Activated T-cell treated with anti-CD3 and anti-CD28 coated beads, Interleukin-2, amount 50 U/mL, for 48 hours (primary cell): ENCODE results near the gene TRPC4.
"Not testable (repeated sequence)": the region's sequence is repeated elsewhere in the genome, so short reads cannot be mapped to it uniquely, and the experiment has no call there.

Experiments used
- DNase-seq, 2 experiments: peaks; one replicate each; pipeline ENCODE4 v3.0.0-alpha.2; 2020

The TRPC4 gene

GRCh38 chr13:37816276-37816675 is 53.3 kb downstream of the TRPC4 start:
- no peak for DNase-seq

GRCh38 chr13:37811441-37811840 is 58.1 kb downstream of the TRPC4 start:
- DNase-seq: no peak

DNA sequence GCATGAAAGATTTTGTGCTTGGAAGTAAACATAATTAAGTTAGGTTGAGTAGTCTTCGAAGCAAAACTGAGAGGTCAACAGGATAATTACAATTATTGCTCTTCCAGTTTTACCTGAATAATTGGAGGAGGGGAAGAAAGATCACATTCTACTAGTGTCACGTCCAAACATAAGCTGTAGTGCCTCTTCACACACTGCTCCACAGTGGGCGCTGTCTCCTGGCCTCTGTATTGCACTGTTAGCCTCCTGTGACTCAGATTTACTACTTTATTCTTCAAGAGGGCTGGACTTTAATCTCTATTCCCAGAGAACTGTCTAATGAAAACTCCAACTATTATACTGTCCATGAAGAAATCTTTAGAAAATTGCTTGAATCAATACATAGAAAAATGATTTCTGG is 62.9 kb downstream of the TRPC4 start:
- no peak for DNase-seq

GRCh38 chr13:37797631-37798030 is 71.9 kb downstream of the TRPC4 start:
- DNase-seq: no peak

- not testable (repeated sequence) for DNase-seq
Measured at GRCh38 chr13:37796795-37797194, 72.8 kb downstream of the TRPC4 start.

GRCh38 chr13:37795326-37795725 is 74.2 kb downstream of the TRPC4 start:
- DNase-seq: no peak

DNA sequence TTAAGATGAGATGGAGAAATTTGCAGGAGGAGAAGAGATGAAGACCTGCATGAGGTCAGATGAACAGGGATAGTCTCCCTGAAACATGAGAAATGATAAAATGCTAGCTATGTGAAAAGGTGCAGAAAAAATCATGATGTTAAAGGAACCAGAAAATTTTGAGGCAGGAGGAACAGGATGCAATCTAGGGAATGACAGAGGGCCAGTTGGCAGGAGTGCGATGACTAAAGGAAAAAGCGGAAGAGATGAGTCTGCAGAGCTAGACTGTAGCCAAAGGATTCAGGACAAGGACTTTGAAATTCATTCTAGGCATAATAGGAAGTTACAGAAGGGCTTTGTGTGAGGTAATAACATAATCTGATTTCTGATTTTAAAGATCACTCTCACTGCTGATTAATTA is 77.9 kb downstream of the TRPC4 start:
- DNase-seq: no peak

DNA sequence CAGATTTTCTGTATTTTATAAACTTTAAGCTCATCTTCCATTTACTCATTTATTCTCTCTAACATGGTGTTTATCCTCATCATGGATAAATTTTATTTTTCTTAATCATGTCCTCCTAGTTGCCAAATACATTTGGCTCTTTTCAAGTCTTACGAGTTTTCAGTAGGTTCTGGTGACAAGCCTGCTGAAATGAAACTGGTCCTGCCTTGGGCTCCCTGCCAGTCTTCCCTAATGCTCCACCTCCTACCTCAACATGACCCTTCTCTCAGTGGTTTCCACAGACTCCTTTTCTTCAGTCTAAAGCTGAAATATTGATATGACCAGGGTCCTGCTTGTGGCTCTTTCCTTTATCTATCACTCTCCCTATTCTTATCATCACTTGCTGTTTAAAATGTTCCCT is 81.2 kb downstream of the TRPC4 start:
- no peak for DNase-seq

- no peak for DNase-seq
Measured at GRCh38 chr13:37777676-37778075, 91.9 kb downstream of the TRPC4 start.

DNA sequence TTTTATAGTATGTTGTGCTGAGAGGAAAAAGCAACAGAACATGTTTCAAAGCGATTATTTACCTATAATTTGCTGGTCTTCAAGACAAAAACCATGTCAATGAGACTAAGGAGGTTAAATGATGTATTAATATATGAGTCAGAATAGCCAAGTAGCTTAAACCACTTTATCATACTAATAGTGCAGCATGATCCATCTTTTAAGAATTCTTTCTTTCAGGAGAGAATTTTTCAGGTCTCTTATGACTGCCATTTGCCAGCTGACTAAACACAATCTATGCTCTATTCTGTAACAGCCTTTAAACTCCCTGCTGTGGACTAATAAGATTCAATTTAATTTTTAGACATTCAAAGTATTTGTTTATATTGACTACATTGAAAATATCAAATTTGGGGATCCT is 93.7 kb downstream of the TRPC4 start:
- DNase-seq: no peak

- no peak for DNase-seq
Measured at GRCh38 chr13:37772644-37773043, 96.9 kb downstream of the TRPC4 start.

DNA sequence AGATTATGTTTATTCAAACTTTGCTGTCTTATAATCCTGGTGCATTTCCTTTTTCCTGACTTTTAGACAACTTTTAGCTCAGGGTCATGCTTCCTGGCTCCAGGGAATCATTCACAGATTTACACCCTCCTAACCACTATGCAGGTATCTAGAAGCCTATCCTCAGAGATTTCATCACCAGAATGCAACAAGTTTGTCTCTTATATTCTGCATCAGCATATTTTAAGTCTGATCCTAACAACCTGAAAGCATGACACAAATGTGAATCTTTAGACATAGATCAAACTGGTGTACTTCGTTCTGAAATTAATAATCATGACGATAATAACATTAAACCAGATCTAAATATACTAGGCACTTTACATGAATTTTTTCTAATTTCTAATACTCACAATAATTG is 100.0 kb downstream of the TRPC4 start:
- no peak for DNase-seq

GRCh38 chr13:37769078-37769477 is 100.5 kb downstream of the TRPC4 start:
- no peak for DNase-seq

- DNase-seq: no peak
Measured at GRCh38 chr13:37766502-37766901, 103.1 kb downstream of the TRPC4 start.

DNA sequence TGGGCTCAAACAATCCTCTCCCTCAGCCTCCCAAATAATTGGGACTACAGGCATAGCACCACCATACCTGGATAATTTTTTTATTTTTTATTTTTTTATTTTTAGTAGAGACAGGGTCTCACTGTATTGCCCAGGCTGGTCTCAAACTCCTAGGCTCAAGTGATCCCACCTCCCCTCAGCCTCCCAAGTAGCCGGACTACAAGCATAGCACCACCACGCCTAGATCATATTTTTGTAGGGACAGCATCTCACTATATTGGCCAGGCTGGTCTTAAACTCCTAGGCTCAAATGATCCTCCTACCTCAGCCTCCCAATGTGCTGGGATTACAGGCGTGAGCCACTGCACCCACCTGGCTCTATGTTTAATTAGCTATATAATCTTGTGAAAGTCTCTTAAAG is 114.2 kb downstream of the TRPC4 start:
- DNase-seq: no peak

GRCh38 chr13:37753776-37754175 is 115.8 kb downstream of the TRPC4 start:
- DNase-seq: no peak

- DNase-seq: no peak
Measured at GRCh38 chr13:37752146-37752545, 117.4 kb downstream of the TRPC4 start.

DNA sequence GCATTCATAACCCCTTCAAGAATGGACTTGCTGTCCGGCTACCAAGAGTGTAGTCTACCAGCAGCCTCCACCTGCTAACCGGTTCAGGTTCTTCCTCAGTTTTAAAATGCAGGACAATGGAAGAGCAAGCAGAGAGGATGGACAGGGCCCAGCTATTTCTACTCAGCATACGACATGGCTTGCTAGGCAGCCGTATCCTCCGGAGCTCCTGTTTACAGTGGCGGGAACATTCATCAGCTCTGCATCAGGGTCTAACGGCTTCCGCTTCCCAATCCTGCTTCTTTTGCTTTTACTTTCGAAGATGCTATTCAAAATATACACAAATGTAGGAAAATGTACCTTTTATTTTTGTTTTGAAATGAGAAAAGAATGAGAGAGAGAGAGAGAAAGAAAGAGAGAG is 118.5 kb downstream of the TRPC4 start:
- DNase-seq: no peak

DNA sequence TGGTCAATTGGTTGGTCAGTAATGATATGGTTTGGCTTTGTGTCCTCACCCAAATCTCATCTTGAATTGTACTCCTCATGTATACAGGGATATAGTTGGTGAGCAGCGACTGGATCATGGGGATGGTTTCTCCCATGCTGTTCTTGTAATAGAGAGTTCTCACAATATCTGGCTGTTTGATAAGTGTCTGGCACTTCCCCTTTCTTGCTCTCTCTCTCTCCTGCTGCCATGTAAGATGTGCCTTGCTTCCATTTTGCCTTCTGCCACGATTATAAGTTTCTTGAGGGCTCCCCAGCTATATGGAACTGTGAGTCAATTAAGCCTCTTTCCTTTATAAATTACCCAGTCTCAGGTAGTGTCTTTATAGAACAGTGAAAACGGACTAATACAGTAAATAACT is 120.7 kb downstream of the TRPC4 start:
- no peak for DNase-seq

DNA sequence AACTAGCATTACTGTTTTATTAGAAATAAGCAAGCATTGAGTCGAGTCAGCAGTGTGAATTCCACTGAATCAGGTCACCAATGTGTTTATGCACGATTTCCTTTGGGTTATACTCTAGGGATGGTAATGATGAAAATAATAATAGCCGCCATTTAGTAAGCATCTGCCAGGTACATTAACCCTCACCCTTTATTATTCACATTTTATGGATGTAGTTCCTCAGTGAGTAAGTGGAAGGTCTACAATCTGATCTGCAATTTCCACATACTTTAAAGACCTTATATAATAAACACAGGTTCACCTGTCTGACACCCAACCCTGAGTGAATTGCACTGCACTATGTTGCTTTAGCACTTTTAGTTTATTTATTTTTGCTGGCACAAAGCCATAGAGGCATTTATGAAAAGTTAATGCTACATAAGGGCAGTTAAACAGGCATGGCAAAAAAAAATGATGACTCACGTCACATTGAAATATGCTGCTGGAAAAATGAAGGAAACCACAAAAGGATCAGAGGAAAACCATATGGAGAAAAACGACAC is 122.4 kb downstream of the TRPC4 start:
- no peak for DNase-seq

DNA sequence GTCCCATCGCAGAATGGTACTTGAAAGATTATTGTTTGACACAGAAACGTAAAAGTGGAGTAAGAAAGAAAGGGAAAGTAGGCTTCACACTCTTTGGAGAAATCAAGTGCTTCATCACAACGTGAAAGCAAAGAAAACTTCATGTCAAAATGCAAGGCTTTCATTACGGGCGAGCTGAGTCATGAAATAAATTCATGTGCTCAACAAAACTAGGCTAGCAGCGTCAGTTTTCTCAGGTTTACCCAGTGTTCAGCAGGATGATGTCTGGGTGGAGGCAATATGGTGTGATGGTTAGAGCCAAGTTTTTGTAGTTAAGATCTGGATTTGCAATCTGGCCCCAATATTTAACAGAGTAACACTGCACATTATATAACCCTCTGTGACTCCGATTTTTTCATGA is 128.0 kb downstream of the TRPC4 start:
- no peak for DNase-seq

- no peak for DNase-seq
Measured at GRCh38 chr13:37736045-37736444, 133.5 kb downstream of the TRPC4 start.

GRCh38 chr13:37735293-37735692 is 134.3 kb downstream of the TRPC4 start:
- DNase-seq: no peak

GRCh38 chr13:37729876-37730275 is 139.7 kb downstream of the TRPC4 start:
- no peak for DNase-seq

DNA sequence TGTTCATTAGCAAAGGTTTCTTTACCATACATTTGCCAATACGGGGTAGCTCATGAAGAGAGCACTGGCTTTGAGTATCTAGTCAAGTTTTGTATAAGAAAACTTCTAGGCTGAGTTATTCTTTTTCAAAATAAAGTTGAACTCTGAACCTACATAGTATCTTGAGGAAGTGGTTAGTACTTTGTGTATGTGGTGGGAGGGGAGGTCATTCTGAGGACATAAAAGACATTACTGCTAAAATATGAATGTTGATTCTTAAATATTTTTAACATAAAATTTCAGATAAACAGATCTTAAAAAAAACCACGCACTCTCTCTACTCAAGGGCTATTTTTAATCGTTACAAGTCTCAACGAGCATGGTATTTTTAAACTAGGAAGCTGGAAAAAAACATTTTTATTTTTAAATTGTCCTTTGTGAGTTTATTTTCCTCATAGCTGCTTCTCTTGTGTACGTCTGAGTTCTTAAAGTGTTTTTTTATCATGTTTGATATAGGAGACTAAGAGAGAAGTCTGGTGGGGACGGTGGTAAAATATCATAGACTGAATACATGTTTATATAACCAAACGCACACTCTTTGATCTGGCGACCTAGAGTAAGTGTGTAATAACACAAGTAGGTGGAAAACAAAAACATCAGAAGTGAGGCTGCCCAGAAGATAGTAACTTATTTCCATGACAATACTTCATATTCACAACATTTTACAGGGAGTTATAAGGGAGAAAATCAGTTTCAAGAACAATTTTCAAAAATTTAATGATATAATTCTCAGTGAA is 153.0 kb downstream of the TRPC4 start:
- no peak for DNase-seq
